SK-N-SH (cell line): ENCODE results near the gene RANBP9.

Experiments used
- CTCF ChIP-seq: fragments of 200-600 bp; sonication (generic); IDR thresholded peaks from 2 replicates; pipeline ENCODE4 v1.6.1; 2017; ENCODE audit warnings: antibody characterized with exemption, mild to moderate bottlenecking, moderate library complexity
- MAX ChIP-seq: IDR thresholded peaks from 2 replicates; pipeline ENCODE4 v1.4.0; 2012; ENCODE audit warnings: low read depth
- POLR2AphosphoS5 ChIP-seq: IDR thresholded peaks from 2 replicates; pipeline ENCODE4 v1.6.1; 2012; ENCODE audit warnings: low read depth, low read length
- RFX5 ChIP-seq: IDR thresholded peaks from 2 replicates; pipeline ENCODE4 v1.6.1; 2012; ENCODE audit warnings: mild to moderate bottlenecking, improper control_type of control experiment, low read length
- RXRA ChIP-seq: IDR thresholded peaks from 2 replicates; pipeline ENCODE4 v1.4.0; 2012; ENCODE audit warnings: low read depth, mild to moderate bottlenecking, borderline replicate concordance
- SIN3A ChIP-seq: IDR thresholded peaks from 2 replicates; pipeline ENCODE4 v1.6.1; 2012; ENCODE audit warnings: low read depth, mild to moderate bottlenecking, low read length, moderate library complexity, borderline replicate concordance
- TAF1 ChIP-seq: IDR thresholded peaks from 2 replicates; pipeline ENCODE4 v1.6.1; 2012; ENCODE audit warnings: low read depth, mild to moderate bottlenecking, low read length, moderate library complexity, borderline replicate concordance

- no peak for TF ChIP-seq POLR2AphosphoS5
- no peak for TF ChIP-seq TAF1
- TF ChIP-seq CTCF = no peak
- no peak for TF ChIP-seq RXRA
- TF ChIP-seq RFX5 = no peak
- TF ChIP-seq SIN3A = no peak
- TF ChIP-seq MAX = no peak
Observed at GRCh38 chr6:13742961-13743735, 31.5 kb upstream of the RANBP9 start.
